Femur (tissue), 1 donor: Measurements from ENCODE around the gene MYH9.
A peak's percentile ranks its signal among the peaks of the same experiment; 100 is the strongest.
"Not testable (repeated sequence)": the region's sequence is repeated elsewhere in the genome, so short reads cannot be mapped to it uniquely, and the experiment has no call there.

ENCODE experiments used
- DNase-seq: peaks from one replicate; pipeline ENCODE4 v3.0.0-alpha.2; 2017

MYH9 gene

GRCh38 chr22:36306227-36306626, 81.5 kb downstream of the MYH9 start:
- DNase-seq: peak; percentile 14

DNA sequence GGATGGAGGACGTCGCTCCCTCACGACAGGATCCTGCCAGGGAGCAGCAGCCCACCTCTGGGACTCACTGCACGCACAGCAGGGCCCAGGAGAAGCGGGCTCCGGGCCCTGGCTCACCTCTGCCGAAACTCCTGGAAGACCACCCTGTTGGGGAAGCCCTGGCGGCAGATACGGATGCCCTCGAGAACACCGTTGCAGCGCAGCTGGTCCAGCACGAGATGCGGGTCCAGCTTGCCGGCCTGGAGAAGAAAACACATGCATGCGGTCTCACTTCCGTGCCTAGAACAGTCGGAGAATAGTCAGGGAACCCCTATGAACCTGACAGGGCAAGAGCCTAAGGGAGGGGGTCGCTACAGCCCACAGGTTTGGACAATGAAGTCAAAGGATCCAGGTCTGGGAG, 82.0 kb downstream of the MYH9 start:
- peak; percentile 13 for DNase-seq

- no peak for DNase-seq
These were observed 83.3 kb downstream of the MYH9 start for GRCh38 chr22:36304429-36304828.

DNA sequence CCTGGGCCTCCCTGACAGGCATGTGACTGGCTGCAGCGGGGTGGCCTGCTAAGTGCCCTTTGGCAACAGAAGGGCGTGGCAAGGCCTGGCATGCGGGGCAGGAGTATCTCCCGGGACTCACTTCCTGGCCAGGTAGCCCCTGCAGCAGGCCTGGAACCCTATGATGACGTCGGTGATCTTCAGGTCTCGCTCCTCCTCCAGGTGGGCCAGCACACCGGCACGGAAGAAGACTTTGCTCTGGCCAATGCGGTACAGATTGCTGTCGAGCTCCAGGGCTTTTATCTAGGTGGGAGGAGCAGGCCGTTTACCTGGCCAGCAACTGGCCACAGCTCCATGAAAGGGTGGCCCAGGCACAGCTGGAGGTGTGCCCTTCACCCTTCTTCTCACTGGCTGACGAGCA, 83.9 kb downstream of the MYH9 start:
- DNase-seq: no peak

GRCh38 chr22:36303115-36303467, 84.7 kb downstream of the MYH9 start:
- no peak for DNase-seq

- no peak for DNase-seq
These were observed 85.2 kb downstream of the MYH9 start for GRCh38 chr22:36302439-36303114.

GRCh38 chr22:36301851-36302250, 85.9 kb downstream of the MYH9 start:
- DNase-seq: no peak

GRCh38 chr22:36301384-36301828, 86.4 kb downstream of the MYH9 start:
- peak; percentile 85 for DNase-seq

DNA sequence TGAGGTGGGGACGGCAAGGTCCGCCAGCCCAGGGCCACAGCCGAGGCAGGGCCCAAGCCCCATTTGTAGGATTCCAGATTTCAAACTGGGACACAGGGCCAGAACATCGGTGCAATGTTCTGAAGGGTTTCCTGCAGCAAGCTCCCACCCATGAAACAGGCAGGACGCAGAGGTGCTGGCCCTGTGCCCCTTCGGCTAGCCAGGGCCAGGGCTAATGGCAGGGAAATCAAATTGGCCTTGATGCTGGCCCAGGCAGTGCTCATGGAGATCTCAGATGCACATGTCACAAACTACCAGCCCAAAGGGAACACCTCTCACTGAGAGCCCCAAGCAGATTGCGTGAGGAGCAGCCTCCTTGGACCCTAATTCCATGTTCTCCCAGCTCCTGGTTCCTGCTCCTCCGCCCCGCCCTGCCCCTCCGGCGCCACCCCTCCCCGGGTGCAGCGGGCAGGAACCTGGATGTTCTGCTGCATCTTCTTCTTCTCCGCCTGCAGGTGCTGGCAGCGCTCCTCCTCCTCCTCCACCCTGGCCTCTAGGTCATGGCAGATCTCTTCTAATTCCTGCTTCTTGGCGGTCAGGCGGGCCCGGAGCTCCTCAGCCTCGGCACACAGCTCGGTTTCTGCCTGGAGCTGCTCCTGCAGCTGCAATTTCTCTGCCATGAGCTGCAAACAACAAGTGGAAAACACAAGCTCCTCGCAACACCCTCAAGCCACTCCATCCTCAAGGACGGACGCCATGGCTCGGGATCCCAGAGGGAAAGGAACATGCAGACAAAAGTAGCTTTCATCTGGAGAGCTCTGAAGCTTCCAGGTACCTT, 87.2 kb downstream of the MYH9 start:
- no peak for DNase-seq

DNA sequence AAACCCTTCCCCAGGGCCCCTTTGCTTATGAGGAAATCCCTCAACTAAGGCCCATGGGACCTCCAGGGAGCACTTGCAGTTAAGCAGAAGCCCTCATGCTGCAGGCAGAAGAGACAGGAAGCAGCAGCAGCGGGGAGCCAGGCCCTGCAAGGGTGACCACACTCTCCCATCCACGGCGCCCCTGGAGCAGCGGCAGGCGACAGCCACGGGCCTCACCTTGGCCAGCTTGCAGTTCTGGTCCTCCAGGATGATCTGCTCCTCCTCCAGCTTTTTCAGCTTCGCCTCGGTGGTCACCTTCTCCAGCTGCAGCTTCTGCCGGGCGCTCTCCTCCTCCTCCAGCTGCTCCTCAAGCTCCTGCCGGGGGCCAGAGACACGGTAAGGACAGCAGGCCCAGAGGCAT, 87.9 kb downstream of the MYH9 start:
- no peak for DNase-seq

- no peak for DNase-seq
These were observed 88.5 kb downstream of the MYH9 start for GRCh38 chr22:36299295-36299694.

GRCh38 chr22:36298601-36299000, 89.2 kb downstream of the MYH9 start:
- no peak for DNase-seq

DNA sequence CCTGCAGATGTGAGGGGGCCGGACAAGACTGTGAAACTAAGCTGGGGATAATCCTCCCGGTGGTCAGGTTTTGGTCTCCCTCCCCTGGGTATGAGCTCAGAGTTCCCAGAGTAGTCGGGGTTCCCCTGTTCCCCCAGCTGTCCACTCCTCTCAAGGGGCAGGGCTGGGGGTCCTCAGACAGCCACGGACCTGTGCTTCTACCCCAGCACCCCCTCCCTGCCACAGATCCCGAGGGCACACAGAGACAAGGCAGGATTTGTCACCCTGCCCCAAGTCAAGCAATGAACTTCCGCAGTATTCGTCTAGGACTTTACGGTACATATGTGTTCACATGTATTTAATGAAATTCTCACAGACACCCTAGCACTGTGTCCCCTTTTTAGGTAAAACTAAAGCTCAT, 89.6 kb downstream of the MYH9 start:
- no peak for DNase-seq

DNA sequence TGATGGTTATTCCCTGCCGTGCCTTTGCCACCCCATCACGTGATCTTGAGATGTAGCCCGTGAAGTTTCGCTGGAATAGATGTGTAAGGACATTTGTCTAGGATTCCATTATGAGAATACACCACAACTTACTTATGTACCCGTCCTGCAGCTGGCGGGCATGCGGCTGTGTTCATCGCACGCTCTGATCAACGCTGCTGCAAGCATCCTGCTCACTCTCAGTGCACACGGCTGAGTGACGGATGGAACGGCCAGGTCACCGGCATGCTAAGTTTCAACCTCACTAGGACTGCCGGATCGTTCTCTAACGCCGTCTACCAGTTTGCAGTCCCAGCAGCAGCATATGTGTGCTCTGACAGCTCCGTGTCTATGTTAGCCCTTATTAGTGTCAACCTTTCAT, 90.2 kb downstream of the MYH9 start:
- DNase-seq: no peak

DNA sequence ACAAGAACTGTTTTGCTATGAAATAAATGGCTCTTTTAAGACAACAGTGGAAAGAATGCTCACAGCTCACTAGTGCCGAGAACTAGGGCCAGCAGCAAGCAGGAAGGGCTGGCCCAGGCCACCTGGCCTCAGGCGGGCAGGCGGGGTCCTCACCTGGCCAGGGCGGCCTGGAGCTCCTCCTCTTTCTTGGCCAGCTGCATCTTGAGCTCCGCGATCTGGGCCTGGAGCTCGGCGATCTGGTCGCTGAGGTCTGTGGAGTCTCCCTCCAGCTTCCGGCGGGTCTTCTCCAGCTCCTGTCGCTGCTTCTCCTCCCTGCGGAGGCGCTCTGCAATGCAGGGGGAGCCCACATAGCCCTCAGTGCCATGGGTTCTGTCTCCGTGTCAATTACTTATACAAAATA, 91.1 kb downstream of the MYH9 start:
- no peak for DNase-seq

- DNase-seq: no peak
These were observed 92.5 kb downstream of the MYH9 start for GRCh38 chr22:36295247-36295646.

DNA sequence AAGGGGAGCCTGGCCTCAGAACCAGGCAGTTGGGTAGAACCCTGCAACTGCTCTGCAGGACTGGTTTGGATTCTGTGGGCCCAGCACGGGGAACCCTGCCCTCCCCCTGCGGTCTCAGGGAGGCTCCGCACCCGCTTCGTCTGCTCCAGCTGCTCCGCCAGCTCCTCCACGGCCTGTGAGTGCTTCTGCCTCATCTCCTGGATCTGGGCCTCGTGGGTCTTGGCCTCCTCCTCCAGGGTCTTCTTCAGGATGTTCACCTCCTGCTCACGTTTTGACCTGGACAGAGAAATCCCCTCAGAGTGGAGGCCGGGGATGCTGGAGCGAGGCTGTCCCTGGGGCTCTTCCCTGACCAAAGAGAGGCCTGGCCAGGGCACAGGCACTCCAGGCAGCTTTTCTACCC, 93.0 kb downstream of the MYH9 start:
- DNase-seq: no peak

DNA sequence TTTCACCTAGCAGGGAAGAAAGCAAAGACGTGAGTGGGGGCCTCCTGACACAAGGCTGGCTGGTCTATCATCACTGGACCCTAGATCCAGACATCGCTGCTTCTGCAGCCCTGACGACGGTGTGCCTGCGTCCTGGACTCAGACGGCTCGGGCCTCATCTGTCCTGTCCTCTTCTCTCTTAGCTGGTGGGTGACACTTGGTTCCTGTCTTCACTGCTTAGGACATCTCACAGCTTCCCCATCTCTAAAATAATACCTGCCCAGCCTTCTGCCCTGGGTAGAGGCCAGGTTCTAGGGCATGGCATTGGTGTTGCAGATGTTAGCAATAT, 93.5 kb downstream of the MYH9 start:
- DNase-seq: no peak

GRCh38 chr22:36293606-36294292, 94.0 kb downstream of the MYH9 start:
- no peak for DNase-seq

DNA sequence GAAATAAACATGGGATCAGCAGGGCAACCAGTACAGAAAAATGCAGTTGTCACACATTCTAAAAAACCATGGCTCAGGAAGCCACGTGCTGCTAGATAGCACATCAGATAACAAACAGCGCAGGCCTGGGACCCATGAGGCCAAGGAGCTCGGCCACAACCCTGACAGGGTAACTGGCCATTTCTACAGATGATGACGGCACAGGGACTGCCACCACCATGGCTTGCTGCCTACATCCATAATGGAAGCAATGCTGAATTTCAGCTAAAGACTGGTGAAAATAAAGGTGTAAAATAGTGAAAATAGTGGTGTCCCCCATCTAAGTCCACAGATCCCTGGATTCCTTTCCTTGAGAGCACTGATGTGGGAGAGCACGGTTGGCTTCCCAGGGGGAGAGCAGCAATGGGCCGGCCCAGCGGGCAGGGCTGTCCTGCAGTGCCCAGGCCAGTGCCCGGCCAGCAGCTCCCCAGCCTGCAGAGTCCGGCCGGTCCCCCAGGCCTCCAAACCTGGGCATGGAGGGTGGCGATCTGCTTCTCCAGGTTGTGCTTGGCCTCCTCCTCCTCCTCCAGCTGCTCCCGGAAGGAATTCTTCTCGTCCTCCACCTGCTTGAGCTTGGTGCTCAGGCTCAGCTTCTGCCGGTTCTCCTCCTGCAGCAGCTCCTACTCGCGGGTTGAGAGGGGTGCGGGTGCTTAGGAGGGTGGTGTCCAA, 94.8 kb downstream of the MYH9 start:
- DNase-seq: no peak

GRCh38 chr22:36291831-36292740, 95.7 kb downstream of the MYH9 start:
- DNase-seq: no peak

DNA sequence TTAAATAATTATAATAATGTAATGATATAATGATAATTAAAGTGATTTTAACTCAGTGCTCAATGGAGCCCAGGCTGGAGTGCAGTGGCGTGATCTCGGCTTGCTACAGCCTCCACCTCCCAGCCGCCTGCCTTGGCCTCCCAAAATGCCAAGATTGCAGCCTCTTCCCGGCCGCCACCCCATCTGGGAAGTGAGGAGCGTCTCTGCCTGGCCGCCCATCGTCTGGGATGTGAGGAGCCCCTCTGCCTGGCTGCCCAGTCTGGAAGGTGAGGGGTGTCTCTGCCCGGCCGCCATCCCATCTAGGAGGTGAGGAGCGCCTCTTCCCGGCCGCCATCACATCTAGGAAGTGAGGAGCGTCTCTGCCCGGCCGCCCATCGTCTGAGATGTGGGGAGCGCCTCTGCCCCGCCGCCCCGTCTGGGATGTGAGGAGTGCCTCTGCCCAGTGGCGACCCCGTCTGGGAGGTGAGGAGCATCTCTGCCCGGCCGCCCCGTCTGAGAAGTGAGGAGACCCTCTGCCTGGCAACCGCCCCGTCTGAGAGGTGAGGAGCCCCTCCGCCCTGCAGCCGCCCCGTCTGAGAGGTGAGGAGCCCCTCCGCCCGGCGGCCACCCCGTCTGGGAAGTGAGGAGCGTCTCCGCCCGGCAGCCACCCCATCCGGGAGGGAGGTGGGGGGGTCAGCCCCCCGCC, 97.2 kb downstream of the MYH9 start:
- DNase-seq: not testable (repeated sequence)
